HG02798 (cell line): Measurements from ENCODE around the gene OR52E2.
"Not testable (repeated sequence)": the region's sequence is repeated elsewhere in the genome, so short reads cannot be mapped to it uniquely, and the experiment has no call there.

Experiments
- ATAC-seq: cut with Tn5 transposase; IDR thresholded peaks from one replicate; pipeline ENCODE4 v1.9.1; 2021; ENCODE audit warnings: mild to moderate bottlenecking; ENCODE audit not compliant: unreplicated experiment, poor library complexity

The OR52E2 gene

DNA sequence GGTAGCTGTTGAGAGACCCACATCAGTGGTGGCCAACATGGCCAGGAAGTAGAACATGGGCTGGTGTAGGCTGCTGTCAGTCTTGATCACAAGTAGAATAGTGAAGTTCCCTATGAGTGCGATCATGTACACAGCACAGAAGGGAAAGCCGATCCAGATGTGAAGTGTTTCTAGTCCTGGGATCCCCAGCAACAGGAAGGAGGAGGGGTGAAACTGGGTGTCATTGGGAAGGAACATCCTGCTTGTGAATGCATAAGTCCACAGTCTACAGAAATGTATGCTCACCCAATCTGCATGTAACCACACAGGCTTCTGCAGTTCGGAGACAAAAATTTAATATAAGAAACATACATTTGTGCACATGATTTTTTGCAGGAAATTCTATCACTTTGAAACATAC is at the start of gene OR52E2:
TSS of gene OR52E2 (minus strand) at position 237 of the 400 bp plus-strand sequence. CDS start at position 237, 0 bp downstream.
- no peak for ATAC-seq

DNA sequence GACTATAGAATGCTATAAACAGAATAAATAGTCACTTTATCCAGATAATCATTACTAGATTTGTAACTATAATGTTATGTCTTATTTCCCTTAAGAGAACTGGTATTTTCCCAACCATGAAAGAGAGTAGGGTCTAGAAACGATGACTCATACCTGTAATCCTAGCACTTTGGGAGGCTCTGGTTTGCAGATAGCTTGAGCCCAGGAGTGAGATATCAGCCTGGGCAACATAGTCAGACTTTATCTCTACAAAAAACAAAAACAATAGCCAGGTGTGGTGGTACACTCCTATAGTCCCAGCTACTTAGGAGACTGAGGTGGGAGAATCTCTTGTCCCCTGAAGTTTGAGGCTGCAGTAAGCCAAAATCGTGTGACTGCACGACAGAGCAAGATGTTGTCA is 47.9 kb upstream of the OR52E2 start:
- no peak for ATAC-seq

- no peak for ATAC-seq
These were observed 43.6 kb upstream of the OR52E2 start for GRCh38 chr11:5103066-5103465.

DNA sequence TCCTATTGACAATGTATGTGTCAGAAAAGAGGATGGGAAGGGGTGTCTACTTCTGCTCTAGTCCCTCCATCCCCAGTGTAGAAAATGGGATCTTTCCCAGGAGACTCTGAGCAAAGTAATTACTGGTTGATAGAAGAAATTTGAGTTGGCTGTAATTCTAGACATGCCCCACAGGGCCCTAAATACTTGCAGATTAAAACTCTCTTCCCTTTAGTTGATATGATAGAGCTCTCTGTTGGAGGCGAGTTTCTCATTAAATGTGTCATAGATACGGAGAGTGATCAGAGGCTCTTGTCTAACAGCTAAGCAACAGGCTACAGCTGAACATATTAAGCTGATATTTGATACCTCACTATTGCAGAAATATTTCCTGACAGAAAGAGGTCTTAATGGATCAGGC is 42.8 kb upstream of the OR52E2 start:
- no peak for ATAC-seq

- no peak for ATAC-seq
These were observed 36.6 kb upstream of the OR52E2 start for GRCh38 chr11:5096011-5096410.

GRCh38 chr11:5092821-5093585 is 33.6 kb upstream of the OR52E2 start:
- no peak for ATAC-seq

GRCh38 chr11:5090668-5091067 is 31.2 kb upstream of the OR52E2 start:
- no peak for ATAC-seq

DNA sequence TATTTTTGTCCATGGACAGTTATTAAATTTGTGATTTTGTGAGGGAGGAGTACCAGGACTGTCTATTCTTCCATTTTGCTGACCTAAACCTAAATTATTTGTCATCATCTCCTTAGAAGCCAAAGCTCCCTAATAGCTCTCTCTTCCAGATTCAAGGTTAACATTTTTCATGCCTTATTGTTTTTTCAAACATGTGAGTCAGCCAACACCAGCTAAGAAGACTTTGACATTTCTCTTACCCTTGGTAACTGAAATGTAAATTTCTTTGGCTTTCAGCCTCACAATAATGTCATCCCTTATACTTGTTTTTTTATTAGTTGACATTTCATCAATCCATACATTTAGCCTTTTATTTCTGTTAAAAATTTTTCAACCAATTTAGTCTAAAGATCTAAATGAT is 29.1 kb upstream of the OR52E2 start:
- ATAC-seq, result no peak

GRCh38 chr11:5083602-5084001 is 24.2 kb upstream of the OR52E2 start:
- no peak for ATAC-seq

DNA sequence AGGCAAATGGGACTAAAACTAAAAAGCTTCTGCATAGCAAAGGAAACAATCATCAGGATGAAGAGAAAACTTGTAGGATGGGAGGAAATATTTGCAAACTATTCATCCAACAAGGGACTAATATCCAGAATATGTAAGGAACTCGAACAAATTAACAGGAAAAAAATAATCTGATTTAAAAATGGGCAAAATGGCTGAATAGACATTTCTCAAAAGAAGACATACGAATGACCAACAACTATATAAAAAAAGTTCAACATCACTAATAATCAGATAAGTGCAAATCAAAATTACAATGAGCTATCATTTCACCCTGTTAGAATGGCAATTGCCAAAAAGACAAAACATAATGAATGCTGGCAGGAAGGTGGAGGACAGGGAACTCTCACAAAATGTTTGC is 22.0 kb upstream of the OR52E2 start:
- ATAC-seq, result no peak

DNA sequence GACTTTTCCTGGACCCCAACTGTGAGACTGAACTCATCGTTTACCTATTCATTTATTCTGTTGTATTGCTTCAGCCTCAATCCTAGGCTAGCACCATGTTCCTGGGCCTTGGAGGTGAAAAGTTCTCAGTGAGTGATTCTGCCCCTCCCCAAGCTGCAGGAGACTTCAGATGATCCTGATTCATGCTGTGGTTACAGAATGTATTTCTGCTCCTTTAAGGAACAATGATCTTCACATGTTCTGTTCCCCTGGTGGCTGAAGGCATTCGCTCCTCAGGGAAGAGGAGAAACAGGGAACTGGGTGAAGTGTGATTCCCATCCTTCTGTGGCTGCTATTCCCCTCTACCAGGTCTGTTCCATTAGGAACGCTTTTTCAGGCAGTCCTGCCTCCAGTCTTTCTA is 12.4 kb upstream of the OR52E2 start:
- no peak for ATAC-seq

DNA sequence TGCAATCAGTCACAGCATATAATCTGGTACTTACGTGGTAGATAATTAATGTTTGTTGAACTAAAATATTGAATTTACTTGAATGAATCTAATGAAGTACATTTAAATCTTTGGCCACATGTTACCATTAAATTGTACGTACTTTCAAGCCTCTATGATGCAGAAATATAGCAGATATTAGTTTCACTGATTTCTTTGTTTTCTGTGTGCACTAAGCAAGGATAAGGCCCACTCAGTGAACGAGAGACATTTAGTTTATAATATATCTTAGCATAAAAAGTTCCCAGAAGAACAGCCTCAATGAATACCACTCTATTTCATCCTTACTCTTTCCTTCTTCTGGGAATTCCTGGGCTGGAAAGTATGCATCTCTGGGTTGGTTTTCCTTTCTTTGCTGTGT is 9.8 kb upstream of the OR52E2 start, which contains the start of gene OR52E1:
TSS of gene OR52E1 (plus strand) at position 301 of the 400 bp plus-strand sequence.
- no peak for ATAC-seq

GRCh38 chr11:5065027-5065426 is 5.6 kb upstream of the OR52E2 start:
- no peak for ATAC-seq

GRCh38 chr11:5058679-5059078 is 748 bp downstream of the OR52E2 start:
- not testable (repeated sequence) for ATAC-seq

DNA sequence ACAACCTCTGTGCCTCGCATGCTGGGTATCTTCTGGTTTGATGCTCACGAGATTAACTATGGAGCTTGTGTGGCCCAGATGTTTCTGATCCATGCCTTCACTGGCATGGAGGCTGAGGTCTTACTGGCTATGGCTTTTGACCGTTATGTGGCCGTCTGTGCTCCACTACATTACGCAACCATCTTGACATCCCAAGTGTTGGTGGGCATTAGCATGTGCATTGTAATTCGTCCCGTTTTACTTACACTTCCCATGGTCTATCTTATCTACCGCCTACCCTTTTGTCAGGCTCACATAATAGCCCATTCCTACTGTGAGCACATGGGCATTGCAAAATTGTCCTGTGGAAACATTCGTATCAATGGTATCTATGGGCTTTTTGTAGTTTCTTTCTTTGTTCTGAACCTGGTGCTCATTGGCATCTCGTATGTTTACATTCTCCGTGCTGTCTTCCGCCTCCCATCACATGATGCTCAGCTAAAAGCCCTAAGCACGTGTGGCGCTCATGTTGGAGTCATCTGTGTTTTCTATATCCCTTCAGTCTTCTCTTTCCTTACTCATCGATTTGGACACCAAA is 12.6 kb downstream of the OR52E2 start:
- ATAC-seq, result no peak

DNA sequence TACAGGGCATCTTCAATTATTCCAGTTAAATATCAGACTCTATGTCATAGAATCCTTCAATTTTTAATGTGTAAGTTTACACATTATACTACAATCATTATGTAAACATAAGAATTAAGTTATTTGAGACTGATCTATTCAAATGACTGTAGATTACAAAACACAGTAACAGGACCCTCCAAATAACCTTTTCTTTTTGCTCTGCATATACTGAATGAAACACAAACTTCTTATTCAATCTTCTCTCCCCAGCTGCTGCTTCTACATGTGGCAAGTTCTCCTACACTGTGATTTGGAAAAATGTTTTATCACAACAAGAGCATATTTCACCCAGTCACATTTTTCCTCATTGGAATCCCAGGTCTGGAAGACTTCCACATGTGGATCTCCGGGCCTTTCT is 13.2 kb downstream of the OR52E2 start, which contains the start of gene OR52J3:
TSS of gene OR52J3 (plus strand) at position 301 of the 400 bp plus-strand sequence. CDS start at position 301, 0 bp downstream.
- no peak for ATAC-seq

GRCh38 chr11:5043380-5043779 is 16.0 kb downstream of the OR52E2 start:
- no peak for ATAC-seq

DNA sequence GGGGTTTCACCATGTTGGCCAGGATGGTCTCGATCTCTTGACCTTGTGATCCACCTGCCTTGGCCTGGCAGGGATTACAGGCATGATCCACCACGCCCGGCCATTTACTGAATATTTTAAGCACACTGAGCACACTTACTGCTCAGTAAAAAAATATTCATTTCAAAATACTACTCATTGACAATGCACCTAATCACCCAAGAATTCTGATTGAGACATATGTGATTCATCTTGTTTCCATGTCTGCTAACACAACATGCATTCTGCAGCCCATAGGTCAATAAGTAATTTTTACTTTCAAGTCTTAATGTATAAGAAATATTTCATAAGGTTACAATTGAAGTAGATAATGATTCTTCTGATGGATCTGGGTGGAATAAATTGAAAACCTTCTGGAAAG is 17.3 kb downstream of the OR52E2 start:
- no peak for ATAC-seq

DNA sequence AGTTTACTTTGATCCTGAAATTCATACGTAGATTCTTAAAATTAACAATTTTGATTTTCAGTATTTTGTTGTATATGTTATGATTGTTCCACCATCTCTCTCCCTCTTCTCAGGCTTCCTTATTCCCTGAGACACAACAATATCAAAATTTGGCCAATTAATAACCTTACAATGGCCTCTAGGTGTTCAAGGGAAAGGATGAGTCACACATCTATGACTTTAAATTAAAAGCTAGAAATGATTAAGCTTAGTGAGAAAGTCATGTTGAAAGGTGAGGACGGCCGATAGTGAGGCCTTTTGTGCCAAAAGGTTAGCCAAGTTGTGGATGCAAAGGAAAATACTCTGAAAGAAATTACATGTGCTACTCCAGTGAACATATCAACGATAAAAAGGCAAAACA is 18.6 kb downstream of the OR52E2 start:
- no peak for ATAC-seq

- no peak for ATAC-seq
These were observed 21.1 kb downstream of the OR52E2 start for GRCh38 chr11:5038341-5038740.

DNA sequence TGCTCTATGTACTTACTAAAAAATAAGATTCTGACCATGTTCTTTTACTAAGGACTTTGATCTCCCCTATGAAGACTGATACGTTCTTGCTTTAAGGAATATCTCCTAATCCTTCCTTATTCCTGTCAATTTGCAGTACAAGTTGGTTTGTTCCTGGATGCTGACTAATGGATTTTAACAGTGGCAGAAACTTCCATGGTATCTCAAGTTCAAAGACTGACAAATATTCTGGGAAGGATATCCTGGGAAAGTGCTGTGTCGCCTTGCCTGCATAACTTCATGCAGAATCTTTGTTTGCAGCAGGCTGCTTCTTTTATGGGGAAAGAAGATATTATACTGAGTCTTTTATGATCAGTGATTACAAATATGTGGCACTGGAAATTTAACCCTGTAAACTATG is 21.5 kb downstream of the OR52E2 start:
- ATAC-seq, result no peak

GRCh38 chr11:5036669-5037068 is 22.8 kb downstream of the OR52E2 start:
- ATAC-seq, result no peak
